Measurements from ENCODE around the gene UPK2. TPM values are rescaled to one million over a fixed set of nuclear protein-coding genes. Genes with fewer than 3 reads are reported as not detected.

The UPK2 gene
- not detected for total RNA-seq

DNA sequence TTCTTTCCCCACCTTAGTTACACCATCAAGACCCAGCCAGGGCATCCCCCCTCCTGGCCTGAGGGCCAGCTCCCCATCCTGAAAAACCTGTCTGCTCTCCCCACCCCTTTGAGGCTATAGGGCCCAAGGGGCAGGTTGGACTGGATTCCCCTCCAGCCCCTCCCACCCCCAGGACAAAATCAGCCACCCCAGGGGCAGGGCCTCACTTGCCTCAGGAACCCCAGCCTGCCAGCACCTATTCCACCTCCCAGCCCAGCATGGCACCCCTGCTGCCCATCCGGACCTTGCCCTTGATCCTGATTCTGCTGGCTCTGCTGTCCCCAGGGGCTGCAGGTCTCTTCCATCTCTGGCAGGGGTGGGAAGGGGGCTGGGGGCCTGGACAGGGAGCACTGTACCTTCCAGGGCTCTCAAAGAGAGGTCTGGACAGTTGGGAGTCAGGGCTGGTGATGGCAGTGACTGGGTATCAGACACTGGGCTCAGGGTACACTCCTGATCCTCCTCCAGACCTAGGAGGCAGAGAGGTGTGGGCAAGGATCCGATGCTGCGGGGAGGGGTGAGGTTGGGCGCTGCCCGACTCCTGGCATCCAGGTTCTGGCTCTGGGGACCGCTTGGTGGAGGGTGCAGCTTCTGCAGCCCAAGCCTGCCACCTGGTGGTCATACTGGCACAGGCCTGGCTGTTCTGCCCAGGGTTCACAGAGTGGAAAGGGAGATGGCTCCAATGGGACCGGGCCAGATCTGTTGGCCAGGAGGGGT lies at the start of gene UPK2:
Gene UPK2 (plus strand): TSS at position 205 of the 753 bp plus-strand sequence. CDS start 53 bp downstream, at position 258.
- Histone ChIP-seq H3K9me3 (ENCODE audit: low read depth, low read length) (no peaks in the 10 kb centered on the region), H3K4me3 (ENCODE audit: low read length) (no peak within 1 kb of the TSS), H3K4me1 (ENCODE audit: insufficient read depth, low read length) (no peaks in the 10 kb centered on the region), H3K27me3 (ENCODE audit: insufficient read depth, low read length) (no peaks in the 10 kb centered on the region)

DNA sequence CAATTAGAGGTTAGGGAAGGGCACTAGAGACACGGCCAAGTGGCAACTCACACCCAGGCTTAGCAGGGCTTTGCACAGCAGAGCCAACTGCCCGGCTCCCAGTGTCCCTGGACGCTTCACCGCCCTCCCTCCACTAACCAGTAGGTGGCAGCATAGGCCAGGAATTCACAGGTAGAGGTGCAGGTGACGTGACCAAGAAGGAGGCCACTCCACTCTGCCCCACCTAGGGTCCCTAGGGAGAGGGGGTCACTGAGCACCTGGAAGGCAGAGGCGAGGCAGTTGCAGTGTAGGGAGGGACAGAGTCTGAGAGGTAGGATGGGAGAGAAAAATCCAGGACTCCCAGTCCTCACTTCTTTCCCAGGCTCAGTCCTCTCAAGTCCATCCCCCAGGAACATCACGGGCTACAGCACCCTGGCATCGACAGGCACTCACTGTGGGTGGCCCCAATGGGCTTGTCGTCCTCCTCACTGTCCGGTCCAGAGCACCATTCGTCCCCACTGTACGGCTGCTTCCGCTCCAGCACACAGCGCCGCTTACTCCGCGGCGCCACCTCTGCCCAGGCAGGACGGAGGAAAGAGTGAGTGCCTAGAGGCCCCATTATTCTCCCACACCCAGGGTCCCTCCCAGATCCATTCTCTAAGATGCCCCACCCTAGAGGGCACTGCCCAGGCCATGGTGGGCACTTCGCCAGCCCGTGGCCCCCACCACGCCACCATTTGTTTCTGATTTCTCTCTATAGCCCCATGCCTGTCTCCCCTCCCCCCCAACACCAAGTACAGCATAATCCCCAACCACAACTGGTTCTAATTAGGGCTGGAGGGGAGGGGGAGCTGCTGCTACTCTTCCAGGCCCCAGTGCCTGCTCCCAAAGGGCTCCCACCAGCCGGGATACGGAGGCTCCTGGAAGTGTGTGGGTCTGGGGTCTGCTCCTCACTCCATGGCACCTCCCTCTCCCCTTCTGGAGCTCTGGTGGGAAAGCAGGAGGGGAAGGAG lies 48.8 kb upstream of the UPK2 start:
- Histone ChIP-seq H3K4me3 (ENCODE audit: low read length) (no peak overlapping the region), H3K4me1 (ENCODE audit: insufficient read depth, low read length) (peaks cover 39% of the 10 kb centered on the region), H3K9me3 (ENCODE audit: low read depth, low read length) (no peaks in the 10 kb centered on the region), H3K27me3 (ENCODE audit: insufficient read depth, low read length) (no peaks in the 10 kb centered on the region)

DNA sequence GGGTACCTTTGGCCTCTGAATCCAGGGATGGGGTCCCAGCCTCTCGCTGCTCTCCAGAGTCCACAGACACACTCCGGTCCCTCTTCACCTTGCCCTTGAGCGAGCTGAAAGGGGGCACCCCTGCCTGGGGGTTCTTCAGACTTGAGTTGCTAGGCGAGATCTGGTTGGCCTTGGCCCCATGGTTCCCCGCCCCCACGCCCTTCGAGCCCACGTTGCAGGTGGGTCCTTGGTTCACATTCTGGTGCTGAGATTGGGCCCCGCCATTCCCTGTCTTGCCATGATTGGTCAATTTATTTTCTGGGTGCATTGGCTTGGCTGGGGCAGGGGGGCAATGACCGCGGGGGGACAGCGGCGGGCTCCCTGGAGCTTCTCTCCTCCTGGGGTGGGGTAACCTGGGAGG lies 47.8 kb upstream of the UPK2 start:
- Histone ChIP-seq H3K4me3 (ENCODE audit: low read length) (no peak overlapping the region), H3K4me1 (ENCODE audit: insufficient read depth, low read length) (peaks cover 48% of the 10 kb centered on the region), H3K9me3 (ENCODE audit: low read depth, low read length) (no peaks in the 10 kb centered on the region), H3K27me3 (ENCODE audit: insufficient read depth, low read length) (no peaks in the 10 kb centered on the region)

DNA sequence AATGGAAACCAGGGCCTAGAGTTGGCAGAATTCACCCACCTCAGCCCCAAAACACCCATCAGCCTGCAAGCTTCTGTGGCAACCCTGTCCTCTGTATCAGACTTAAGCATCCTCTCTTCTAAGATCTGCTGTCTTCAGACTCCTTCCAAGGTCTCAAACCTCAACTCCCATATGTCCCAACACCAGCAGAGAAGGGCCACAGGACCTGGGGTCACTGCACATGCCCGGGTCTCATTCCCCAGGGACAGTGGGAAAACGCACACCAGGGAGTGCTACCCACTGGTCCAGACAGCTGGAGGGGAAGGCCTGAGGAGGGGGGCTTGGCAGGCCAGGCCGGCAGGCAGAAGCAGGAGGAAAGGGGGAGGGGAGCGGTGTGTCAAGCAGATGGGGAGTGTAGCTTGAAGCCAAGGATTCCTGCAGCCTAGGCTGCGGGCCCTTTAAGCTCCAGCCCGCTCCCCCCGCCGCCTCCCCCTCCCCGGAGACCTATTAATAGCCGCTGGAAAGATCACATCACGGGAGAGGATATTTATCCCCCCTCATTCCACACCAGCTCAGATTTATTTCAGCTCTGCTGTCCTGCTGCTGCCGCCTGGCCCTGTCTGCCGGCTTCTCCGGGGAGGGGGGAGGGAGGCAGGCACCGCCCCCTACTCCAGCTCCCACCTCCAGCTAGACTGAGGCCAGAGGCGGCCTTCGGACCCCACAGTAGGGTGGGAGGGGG lies 47.0 kb upstream of the UPK2 start:
- H3K4me3 ChIP-seq (ENCODE audit: low read length) = no peak overlapping the region

DNA sequence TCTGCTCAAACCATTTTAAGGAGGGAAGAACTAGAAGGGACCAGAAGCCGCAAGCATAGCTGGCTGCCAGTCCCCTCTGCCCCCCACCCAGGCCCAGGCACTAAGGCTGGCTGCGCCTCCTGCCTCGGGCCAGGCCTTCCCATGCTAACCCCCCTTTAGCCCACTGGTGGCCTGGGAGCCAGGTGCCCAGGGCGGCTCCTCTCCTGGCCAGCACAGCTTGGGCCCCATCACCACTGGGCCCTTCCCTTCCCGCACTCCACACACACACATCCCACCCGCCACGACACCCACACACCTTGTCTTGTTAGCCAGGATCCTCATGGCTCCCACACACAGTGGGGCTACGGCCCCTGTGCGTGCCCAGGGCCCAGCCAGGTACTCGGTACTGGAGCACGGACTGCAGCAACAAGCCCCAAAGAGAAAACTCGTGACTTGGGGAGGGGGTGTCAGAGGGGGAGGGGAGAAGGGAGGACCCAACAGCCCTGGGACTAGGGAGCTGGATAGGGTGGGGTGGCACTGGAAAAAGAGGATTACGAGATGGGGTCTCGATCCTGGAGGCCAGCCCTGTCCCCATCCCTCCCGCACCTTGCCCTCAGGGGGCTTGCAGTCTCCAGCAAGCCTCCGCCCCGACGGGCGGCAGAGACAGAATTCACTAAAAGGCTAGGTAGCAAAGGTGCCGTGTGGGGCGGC lies 46.3 kb upstream of the UPK2 start:
- no peak overlapping the region for H3K4me3 ChIP-seq (ENCODE audit: low read length)
- peaks cover 61% of the 10 kb centered on the region for H3K4me1 ChIP-seq (ENCODE audit: insufficient read depth, low read length)
- H3K9me3 ChIP-seq (ENCODE audit: low read depth, low read length) = no peaks in the 10 kb centered on the region
- H3K27me3 ChIP-seq (ENCODE audit: insufficient read depth, low read length) = no peaks in the 10 kb centered on the region

More for the DNA sequence above, 47.0 kb upstream of the UPK2 start:
- Histone ChIP-seq H3K27me3 (ENCODE audit: insufficient read depth, low read length) (no peaks in the 10 kb centered on the region), H3K4me1 (ENCODE audit: insufficient read depth, low read length) (peaks cover 54% of the 10 kb centered on the region), H3K9me3 (ENCODE audit: low read depth, low read length) (no peaks in the 10 kb centered on the region)

DNA sequence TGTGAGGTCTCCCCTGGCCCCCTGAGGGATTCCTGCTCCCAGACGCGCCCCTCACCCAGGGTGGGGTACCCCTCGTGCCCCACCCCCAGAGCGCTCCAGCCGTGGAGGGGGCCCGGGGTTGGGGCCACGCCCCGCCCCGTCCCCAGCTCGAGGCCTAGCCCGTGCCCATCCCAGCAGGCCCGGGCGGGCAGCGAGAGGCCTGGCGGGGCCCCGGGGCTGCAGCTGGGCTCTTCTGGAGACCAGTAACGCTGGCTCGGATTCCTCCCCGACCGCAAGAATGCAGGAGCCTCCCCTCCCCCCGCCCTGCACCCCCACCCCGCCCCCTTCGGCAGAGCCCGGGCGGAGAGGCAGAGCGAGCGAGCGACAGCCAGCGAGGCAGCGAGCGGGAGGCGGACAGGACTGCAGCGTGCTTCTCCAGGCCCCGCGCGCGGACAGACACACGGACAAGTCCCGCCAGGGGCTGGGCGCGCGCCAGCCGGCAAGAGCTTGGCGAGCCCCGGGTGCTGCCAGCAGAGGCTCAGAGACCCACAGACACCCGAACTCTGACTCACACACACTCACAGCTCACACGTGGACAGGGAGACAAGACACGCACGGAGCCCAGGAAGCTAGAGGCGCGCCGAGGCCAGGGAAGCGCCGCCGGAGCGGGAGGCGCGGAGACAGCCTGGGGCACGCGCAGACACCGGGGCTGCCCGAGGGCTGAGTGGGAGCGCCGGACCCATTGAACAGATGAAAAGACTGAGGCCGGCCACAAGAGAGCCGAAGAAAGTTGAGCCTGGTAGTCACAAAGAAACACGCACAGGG lies 45.6 kb upstream of the UPK2 start:
- H3K4me1 ChIP-seq (ENCODE audit: insufficient read depth, low read length) = peaks cover 69% of the 10 kb centered on the region
- H3K27me3 ChIP-seq (ENCODE audit: insufficient read depth, low read length) = no peaks in the 10 kb centered on the region
- H3K9me3 ChIP-seq (ENCODE audit: low read depth, low read length) = no peaks in the 10 kb centered on the region
- H3K4me3 ChIP-seq (ENCODE audit: low read length) = no peak overlapping the region

DNA sequence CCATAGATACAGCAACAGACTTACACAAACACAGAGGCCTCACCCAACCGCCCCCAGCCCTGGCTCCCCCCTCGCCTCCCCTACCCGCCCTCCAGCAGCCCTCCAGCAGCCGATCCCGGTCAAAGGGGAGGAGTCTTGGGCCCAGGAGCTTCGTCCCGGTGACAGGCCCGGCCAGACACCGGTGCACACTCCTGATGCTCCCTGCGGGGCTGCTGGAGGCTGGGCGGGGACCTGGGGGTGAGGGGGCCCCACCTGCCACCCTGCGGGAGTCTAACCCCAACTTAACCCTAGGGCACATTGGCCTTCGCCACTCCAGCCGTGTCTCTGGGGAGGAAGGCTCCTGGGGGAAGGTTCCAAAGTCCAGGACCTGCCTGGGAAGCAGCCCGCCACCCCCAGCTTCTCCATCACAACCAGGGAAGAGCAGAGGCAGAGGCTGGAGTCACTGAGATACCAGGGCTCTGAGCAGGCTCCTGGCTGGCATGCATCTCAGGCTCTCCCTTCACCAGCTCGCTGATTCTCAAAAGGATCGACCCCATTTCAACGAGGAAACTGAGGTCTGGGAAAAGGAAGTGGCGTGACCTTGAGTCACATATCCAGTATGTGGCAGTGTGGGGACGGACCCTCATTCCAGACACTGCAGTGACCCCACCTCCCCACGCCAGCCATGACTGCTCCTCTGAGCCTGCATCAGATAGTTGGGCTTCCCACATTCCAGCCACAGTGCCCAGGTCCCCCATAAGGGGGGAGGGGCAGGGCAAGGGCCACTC lies 44.8 kb upstream of the UPK2 start:
- H3K9me3 ChIP-seq (ENCODE audit: low read depth, low read length) = no peaks in the 10 kb centered on the region
- H3K27me3 ChIP-seq (ENCODE audit: insufficient read depth, low read length) = no peaks in the 10 kb centered on the region
- H3K4me1 ChIP-seq (ENCODE audit: insufficient read depth, low read length) = peaks cover 77% of the 10 kb centered on the region
- H3K4me3 ChIP-seq (ENCODE audit: low read length) = no peak overlapping the region

DNA sequence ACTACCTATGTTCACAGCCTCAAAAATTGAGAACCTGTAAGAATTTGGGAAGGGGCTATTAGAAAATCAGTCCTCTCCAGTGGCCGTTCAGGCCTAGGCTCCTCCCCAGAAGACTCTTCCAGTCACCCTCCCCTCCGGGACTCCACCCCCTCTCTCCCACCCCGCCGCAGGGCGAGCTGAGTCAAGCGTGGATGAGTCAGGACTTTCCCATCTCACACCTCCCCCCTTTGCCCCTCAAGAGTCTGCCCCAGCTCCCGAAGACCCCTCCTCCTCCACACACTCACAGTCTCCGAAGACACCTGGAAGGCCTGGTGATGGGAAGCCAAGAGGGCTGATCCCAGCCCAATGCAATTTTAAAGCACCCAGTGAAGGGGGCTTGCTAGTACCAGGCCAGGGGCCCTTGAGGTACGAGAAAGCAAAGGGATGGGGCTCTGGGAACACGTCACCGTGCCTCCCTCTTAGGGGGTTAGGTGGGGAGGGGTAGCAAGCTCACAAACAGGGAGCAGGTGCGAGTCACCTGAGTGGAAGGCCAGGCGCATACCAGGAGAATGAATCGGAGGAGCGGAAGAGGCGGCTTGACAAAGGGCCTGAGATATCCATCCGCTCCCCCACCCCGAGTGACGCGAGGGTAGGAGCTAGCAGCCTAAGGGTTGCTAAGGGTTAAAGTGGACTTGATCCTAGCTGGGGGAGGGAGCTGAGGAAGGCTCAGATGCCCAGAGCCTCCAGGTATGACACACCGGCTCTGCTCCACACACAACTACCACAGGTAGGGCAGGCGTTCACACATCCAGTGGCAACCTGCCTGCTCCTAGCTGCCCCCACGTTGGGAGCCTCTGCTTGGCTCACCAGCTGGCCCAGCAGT lies 44.0 kb upstream of the UPK2 start:
- no peaks in the 10 kb centered on the region for H3K27me3 ChIP-seq (ENCODE audit: insufficient read depth, low read length)
- peaks cover 80% of the 10 kb centered on the region for H3K4me1 ChIP-seq (ENCODE audit: insufficient read depth, low read length)
- no peak overlapping the region for H3K4me3 ChIP-seq (ENCODE audit: low read length)
- H3K9me3 ChIP-seq (ENCODE audit: low read depth, low read length) = no peaks in the 10 kb centered on the region

DNA sequence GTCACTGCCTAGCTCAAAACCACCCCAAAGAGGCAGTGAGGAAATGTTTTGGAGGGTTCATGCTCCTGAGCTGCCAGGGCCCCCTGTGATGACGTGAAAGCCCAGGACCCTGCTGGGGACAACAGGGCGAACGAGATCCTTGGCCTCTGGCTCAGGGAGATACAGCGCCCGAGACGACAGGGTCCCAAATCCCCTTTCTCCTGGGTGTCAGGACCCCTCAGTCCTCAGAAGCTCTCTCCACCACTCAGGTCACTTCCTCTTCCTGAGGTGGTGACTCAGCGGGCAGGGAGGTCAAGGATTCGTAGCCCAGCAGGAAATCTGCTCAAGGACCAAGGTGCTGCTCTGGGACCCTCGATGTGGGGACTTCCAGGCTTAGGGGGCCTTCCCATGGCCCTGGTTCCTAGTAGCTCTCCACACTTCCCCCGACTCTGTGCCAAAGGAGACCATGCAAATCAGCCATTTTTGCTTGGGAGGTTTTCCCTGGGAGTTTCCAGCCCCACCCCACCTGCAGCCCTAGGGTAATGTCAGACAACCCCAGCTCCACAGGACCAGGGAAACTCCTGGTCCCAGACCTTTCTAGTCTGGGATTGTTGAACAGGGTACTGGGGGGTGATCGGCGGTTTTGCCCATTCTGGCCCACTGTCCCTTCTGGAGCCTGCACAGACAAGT lies 43.2 kb upstream of the UPK2 start:
- Histone ChIP-seq H3K27me3 (ENCODE audit: insufficient read depth, low read length) (no peaks in the 10 kb centered on the region), H3K4me1 (ENCODE audit: insufficient read depth, low read length) (peaks cover 81% of the 10 kb centered on the region), H3K4me3 (ENCODE audit: low read length) (no peak overlapping the region), H3K9me3 (ENCODE audit: low read depth, low read length) (no peaks in the 10 kb centered on the region)

DNA sequence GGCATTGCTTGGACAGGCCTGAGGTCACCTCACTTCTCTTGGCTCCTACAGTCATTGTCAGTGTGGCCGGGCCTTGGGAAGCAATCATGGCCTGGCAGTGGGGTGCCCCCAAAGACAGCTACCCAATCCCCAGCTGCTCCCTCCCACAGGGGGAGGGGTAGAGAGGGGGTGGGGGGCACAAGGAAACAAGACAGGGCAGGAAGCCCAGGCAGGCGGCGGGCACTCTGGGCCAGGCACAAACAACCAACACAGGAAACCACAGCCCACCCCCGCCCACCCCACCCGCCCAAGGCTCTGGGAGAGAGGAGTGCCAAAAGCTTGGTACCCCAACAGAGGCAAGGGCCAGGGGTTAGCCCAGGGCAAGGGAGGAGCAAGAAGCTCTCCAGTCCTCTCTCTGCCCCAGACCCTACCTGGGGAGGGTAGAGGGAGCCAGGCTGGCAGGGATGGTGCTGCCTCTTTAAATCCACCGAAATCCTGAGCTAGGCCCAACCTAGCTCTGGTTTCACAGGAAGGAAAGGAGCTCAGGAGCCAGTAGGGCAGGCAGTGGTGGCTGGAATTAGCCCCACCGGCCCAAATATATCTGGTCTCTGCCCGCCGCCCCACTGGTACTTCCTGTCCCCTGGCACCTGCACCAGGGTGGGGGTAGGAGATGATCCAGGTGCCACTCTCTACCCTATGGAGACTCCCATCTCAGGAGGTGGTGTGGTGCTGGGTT lies 42.5 kb upstream of the UPK2 start:
- no peak overlapping the region for H3K4me3 ChIP-seq (ENCODE audit: low read length)
- H3K27me3 ChIP-seq (ENCODE audit: insufficient read depth, low read length) = no peaks in the 10 kb centered on the region
- peaks cover 88% of the 10 kb centered on the region for H3K4me1 ChIP-seq (ENCODE audit: insufficient read depth, low read length)
- no peaks in the 10 kb centered on the region for H3K9me3 ChIP-seq (ENCODE audit: low read depth, low read length)

DNA sequence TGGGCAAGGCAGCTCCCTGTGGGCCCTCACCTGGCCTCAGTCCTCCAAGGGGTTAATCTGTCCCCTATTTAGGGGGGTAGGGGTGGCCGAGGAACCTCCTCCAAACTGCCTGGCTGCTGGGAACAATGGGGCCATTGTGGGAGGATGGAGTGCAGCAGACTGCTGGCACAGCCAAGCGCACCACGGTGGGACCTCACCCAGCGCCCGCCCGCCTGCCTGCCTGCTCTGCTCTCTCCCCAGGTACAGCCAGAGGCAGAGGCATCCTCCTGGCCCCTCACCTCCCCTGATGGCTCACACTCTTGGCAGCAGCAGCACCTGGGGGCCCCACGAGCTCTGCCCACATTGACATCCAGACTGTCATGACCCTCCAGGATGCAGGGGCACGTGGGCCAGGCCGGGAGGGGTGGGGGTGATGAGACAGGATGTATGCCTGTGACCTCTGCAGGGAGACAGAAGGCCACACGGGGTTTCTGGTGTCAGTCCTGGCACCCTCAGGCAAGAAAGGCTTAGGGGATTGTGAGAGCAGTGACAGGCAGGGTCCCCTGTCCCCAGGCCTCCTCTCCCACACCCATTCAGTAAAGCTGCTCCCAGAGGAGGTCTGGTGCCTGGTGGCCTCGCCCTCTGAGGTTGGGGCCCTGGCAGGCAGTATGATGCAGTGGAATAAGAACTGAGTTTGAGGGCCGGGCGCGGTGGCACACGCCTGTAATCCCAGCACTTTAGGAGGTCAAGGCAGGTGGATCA lies 41.8 kb upstream of the UPK2 start:
- H3K4me3 ChIP-seq (ENCODE audit: low read length) = no peak overlapping the region
- H3K4me1 ChIP-seq (ENCODE audit: insufficient read depth, low read length) = peaks cover 93% of the 10 kb centered on the region

More for the DNA sequence above, 41.8 kb upstream of the UPK2 start:
- H3K9me3 ChIP-seq (ENCODE audit: low read depth, low read length) = no peaks in the 10 kb centered on the region
- no peaks in the 10 kb centered on the region for H3K27me3 ChIP-seq (ENCODE audit: insufficient read depth, low read length)
